HG03280 (cell line): Measurements from ENCODE around the gene ABCB10.
"Not testable (repeated sequence)": the region's sequence is repeated elsewhere in the genome, so short reads cannot be mapped to it uniquely, and the experiment has no call there.

Experiments used
- ATAC-seq: cut with Tn5 transposase; IDR thresholded peaks from one replicate; pipeline ENCODE4 v1.9.1; 2021; ENCODE audit warnings: mild to moderate bottlenecking, moderate library complexity; ENCODE audit not compliant: unreplicated experiment

ABCB10 gene

DNA sequence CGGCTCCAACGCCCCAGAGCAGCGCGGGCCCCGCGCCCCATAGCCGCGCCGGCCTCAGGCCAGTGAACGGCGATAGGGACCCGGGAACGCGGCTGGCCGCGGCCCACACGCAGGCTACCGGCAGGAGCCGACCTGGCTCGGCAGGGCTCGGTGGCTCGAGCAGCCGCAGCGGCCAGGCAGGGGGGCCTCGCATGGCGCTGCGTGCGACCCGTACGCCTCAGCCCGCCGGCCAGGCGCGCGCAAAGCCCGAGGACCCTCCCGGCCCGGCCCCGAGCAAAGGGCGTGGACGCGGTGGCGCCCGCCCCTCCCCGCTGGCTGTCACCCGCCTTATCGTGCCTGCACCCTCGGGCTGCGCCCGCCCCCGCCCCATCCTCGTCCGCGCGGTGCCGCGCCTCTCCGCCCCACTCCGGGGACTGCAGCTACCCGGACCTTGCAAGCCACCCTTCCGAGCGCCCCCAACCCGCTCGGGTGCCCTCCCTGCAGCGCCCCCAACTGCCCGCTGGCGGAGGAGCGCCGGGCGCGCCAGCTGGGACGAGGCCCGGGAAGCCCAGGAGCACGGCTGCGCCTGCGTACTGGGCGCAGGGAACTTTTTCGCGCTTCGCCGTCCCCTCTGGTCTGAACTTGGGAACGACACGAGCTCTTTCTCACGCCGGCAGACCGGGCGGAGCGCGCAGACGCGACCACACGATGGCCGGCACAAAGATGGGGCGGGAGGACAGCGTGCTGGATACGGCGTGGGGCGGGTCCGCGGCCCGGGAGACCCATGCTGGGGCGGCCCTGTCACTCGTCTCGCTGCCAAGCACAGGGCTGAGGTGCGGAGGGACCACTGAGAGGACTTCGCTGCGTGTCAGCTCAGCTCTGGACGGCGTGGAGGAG, at the start of gene ABCB10:
TSS of gene ABCB10 (minus strand) at position 248 of the 876 bp plus-strand sequence. CDS start at position 193, 55 bp downstream.
- ATAC-seq = peak; percentile 77

DNA sequence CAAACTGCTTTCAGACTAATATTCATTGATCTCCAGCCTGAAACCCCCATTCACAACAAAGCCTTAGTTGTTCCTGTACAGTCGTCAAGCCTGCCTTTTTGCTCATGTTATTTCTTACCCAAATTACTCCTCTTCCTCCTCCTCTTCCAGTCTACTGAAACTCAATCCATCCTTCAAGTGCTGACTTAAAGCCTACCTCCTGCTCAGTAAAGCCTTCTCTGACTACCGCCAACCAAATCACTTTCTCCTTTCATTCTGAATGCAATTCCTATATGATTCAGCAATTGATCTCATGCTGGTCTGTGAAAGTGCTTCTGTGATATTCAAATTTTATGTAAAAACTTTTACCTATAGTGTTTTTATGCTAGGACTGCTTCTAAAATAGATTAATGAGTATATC, 48.9 kb upstream of the ABCB10 start:
- ATAC-seq = no peak

DNA sequence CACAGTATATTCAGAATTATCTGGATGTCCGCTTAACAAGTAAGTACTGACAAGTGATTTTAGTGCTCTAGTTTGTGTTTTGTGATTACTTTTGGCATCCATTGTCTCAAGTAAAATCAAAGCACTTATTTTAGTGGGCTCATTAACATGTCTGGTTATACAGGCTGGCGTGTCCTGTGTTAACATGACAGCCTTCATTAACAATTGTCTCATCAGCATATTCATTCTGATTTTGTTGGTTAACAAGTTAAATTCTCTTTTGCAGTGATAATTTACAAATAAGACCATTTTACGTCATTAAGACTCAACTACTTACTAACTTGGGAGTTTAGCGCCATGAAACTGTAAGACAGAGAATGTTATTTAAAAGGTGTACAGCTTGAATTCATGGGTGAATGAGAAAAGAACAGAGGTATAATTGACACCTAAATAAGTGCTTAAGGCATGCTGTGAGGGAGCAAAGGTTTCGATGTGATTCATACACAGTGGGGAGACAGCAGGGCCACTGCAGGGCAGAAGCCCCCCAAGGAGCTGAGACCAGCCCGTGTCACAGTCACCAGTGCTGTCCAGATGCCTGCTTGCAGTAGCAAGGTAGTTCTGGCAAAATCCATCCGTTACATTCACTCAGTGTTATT, 45.0 kb upstream of the ABCB10 start:
- no peak for ATAC-seq

DNA sequence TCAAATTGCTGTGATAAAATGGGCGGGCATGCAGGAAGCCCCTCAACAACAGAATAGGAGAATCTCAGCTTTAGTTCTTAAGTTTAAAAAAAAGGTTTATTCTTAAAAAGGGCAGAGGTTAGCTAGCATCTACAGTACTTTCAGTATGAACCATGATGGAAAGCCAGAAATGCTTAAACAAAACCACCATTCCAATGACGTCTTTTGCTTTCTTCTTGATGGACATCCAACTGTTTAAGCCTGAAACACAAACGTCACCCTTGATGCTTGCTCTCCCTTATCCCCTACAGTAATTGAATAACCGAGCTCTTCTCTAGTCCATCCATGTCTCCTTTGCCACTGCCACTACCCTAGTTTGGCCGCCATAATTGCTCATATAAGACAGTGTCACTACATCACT, 41.7 kb upstream of the ABCB10 start:
- no peak for ATAC-seq

DNA sequence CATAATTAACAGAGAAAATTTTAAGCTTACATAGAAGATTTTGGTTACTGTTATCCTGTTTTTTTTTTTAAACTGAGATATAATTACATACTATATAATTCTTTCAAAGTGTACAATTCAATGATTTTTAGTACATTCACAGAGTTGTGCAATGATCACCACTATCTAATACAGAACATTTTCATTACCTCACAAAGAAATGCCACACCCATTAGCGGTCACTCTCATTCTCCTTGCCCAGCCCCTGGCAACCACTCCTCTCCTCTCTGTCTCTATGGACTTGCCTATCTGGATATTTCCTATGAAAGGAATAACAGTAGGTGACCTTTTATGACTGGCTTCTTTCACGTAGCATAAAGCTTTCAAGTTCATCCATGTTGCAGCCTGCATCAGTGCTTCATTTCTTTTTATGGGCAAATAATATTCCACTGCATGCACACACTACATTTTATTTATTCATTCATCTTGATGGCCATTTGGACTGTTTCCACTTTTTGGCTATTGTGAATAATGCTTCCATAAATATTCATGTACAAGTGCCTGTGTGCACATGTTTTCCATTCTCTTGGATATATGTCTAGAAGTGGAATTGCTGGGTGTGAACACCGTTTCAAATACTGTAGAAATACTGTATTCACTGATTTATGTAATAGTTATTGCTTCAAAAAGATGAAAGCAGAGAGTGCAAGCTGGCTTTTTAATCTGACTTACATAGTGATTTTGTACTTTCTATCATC, 40.9 kb upstream of the ABCB10 start:
- ATAC-seq = no peak

DNA sequence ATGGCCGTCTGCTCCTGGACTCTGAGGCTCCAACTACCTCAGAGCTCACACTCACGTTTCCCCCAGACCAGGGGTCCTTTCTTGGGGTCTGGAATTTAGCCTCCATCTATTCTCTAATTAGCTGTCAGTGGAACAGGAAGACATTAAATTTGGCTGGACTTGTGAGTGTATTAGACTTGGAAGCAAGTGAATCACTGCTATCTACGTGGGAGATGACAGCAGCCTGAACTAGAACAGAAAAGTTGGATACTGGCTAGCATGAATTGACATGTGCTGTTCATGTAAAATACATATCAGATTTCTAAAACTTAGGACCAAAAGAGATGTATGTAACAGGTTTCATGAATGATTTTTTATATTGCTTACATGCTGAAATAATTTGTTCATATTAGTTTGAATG, 39.4 kb upstream of the ABCB10 start:
- ATAC-seq = no peak

DNA sequence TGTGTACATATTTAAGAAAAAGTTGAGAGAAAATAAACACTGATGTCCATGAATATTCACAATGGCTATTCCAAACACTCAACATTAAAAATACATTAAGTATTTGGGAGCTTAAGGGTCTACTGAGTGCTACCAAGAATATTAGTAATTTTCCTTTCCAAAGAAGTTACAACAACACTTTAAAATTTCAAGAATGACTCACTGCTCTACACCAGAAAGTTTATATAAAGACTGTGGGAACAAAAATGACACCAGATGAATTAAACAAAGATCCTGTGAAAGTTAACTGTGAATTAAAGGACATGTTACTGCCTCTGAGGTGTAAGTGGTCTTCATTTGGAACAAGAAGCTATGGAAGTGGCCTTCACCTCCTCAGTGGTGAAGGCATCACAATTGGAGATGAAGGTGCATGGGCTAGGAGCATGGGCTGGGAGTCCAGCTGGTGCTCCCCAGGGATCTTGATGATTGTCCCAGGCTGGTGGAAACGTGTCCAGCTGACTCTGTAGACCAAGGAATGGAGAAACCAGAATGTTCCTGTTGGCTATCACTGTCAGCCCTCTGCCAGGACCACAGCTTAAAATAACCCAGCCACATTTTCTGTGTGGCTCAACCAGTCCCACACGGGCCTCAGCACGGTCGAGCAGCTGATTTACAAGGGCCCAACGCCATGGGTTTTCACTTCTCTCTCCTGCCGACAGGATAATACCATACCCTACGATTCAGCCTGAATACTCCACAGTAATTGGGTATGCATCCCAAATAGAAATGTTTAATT, 38.6 kb upstream of the ABCB10 start:
- no peak for ATAC-seq

DNA sequence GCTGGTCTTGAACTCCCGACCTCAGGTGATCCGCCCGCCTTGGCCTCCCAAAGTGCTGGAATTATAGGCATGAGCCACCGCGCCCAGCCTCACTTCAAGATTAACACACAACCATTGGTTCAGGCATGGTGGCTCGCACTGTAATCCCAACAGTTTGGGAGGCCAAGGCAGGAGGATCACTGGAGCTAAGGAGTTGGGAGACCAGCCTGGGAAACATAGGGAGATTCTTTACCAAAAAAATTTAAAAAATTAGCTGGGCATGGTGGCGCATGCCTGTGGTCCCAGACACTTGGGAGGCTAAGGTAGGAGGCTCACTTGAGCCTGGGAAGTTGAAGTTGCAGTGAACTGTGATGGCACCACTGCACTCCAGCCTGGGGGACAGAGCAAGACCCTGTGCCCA, 37.4 kb upstream of the ABCB10 start:
- not testable (repeated sequence) for ATAC-seq

DNA sequence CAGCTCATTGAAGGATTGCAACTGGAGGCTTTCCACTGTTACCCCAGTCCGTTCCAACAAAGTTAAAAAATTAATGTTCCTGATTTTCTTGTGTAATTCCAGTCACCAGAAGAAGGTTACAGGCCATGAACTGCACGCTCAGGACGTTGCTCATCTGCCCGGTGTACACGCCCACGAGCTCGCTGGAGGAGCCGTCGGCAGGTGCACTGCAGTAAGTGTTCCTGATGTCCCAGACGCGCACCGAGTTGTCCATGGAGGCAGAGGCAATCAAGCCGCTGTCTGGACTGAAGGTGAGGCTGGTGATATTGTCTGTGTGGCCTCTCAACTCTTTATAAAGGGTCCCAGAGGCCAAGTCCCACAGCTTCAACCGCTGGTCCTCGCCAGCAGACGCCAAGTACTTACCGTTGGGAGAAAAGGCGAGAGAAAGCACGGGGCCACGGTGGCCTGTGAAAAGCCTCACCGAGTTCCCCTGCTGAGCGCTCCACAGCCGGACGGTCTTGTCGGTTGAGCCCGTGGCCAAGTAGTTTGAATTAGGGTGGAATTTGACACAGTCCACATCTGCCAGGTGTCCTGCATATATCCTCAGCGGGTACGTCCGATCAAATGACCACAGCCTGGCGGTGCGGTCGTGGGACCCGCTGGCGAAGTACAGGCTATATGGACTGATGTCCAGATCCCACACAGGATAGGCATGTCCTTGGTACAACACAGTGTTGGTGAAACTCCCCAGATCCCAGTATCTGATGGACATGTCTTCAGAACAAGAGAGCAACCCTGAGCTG, 35.9 kb upstream of the ABCB10 start:
- no peak for ATAC-seq

DNA sequence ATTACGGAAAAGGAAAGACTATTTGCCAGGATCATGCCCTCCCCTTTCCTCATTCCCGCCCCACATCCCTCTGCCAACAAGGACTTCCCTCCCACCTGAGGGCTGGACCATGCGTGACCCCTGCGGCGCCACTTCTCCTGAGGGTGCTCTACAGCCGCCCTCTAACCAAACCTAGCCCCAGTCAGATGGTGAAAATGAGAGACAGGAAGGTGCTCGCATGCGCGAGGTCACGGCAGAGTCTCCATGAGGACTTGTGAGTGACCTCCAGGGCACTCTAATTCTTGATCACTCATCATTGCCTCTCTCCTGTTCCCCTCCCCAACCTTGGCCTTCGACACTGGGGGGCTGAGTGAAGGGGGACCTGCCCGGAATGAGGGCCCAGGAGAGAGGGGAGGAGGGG, 35.3 kb upstream of the ABCB10 start:
- no peak for ATAC-seq

DNA sequence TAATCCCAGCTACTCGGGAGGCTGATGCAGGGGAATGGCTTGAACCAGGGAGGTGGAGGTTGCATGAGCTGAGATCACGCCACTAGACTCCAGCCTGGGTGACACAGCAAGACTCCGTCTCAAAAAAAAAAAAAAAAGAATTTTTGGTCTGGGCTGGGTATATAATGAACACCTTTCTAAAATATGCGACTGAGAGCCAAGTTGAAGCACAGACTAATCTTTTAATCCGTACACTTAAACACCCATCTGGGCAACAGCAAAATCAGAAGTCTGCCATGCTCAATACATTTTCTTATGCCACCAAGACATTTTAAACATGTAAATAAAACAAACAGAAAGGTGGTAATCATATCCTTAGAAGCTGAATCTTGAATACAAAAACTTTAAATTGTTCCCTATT, 31.6 kb upstream of the ABCB10 start:
- no peak for ATAC-seq

DNA sequence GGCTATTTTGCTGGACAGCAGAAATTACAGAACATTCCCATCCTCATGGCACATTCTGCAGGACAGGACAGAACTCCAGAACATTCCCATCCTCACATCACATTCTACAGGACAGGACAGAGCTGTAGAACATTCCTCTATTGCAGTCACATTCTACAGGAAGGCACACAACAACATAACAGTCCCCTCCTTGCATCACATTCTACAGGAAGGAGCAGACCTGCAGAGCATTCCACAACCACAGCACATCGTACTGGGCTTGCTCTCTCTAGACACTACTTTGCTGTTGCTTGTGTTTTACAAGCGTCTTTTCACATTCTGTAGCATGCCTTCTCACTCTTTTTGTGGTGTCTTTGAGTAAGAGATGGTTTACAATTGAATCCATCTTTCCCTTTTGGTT, 26.8 kb upstream of the ABCB10 start:
- ATAC-seq = no peak

DNA sequence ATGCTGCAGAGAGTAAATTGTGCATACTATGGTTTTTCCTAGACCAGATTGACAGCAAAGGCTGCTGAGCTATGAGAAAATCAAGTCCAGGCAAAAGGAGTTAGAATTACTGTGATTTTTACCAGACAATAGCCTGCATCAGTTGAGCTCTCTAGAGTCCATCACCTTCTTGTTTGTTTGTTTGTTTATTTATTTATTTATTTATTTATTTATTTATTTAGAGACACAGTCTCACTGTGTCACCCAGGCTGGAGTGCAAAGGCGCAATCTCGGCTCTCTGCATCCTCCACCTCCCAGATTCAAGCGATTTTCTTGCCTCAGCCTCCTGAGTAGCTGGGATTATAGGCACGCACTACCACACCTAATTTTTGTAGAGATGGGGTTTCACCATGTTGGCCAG, 24.2 kb upstream of the ABCB10 start:
- ATAC-seq = no peak

DNA sequence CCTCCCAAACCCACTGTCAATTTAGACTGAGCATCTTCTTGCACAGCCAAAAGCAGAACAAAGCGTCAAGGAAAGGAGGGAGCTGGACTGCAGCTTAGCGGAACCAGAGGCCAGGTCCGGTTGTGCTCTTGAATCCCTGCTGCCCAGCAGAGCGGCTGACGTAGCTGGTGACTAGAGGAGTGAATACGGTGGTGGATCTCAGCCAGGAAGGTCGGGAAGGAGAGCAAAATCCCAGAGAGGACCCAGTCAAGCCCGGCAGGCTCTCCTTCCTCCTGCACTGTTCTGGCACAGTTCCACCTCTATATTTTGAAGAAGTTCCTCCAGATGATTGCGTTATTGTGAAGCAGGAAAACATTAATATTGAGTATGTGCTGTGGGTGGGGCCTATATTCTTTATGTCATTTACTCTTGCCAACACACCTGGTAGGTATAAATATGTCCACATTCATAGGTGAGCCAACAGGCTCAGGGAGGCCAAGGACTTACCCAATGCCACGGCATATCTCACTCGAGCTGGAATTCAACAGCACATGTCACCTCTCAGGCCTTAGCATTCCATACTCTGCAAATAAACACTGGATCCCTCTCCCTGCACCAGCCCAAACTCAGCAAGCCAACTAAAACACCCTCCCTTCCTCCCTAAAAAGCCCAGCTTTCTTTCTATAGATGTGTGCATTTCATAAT, 23.6 kb upstream of the ABCB10 start:
- no peak for ATAC-seq

DNA sequence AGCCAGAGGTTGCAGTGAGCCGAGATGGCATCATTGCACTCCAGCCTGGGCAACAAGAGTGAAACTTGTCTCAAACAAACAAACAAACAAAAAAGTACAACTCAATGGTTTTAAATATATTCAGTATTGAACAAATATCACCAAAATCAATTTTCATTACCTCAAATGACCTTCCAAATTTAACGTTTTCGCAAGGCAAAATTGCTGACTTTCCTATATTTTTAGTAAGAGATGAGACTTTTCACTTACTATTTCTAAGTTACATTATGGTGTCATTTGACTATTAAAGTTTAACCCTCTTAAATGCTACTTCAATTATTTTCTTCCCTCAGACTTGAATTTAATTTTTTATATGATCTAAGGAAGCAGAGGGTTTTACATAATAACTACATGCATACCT, 23.0 kb upstream of the ABCB10 start:
- ATAC-seq = no peak

DNA sequence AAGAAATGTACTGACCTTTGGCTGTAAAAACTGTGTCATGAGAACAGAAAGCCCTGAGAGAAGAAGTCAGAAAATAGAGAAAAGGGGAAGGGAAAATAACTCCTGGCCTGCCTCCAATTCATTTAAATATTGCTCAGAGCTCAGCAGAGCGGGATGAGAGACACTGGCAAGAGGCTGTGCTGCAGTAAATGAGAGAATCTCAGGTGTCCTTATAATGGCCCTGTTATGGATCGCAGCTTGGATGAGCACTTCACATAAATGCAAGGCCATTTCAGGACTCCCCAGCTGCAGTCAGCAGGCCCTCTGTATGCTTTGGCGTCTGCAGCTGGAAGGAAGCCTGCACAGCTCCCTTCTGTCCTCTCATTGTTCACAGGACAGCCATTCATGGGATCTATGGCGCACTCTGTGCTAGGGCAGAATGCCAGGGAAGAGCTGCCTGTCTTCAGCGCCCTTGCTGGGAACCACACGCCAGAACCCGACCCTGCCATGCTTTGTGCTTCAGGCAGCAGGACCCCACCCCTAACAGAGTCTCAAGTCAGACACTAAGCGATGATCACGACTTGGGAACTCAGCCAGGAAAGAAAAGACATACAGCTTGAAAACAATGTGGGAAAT, 20.7 kb upstream of the ABCB10 start:
- ATAC-seq = peak; percentile 74

DNA sequence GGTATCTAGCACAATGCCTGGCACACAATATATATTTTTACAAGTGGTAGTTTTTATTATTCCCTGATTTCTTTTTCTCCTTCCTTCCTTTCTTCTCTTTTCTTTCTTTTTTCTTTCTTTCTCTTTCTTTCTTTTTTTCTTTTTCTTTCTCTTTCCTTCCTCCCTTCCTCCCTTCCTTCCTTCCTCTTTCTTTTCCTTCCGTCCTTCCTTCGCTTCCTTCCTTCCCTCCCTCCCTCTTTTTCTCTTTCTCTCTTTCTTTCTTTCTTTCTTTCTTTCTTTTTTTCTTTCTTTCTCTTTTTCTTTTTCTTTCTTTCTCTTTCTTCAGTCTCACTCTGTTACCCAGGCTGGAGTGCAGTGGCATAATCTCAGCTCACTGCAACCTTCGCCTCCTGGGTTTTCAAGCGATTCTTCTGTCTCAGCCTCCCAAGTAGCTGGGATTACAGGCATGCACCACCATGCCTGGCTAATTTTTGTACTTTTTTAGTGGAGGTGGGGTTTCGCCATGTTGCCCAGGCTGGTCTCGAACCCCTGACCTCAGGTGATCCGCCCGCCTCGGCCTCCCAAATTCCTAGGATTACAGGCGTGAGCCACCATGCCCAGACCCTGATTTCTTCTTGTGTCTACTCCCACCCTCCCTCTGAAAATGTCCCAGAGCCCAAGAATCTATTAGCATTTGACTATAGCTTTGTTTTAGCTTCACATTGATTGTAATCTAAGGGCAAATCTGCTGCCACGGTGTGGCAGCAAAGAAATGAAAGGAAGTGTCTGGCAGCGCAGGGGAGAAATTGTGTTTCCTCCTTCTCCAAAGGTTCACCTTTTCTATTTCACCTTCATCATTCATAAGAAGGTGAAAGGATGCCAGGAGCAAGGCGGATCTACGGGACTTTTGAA, 19.9 kb upstream of the ABCB10 start:
- ATAC-seq = peak; percentile 37
